HG02981 (cell line): ENCODE data around the gene WDR45B.
"Not testable (repeated sequence)": the region's sequence is repeated elsewhere in the genome, so short reads cannot be mapped to it uniquely, and the experiment has no call there.

Source experiments
- ATAC-seq: cut with Tn5 transposase; IDR thresholded peaks from one replicate; pipeline ENCODE4 v1.9.1; 2021; ENCODE audit warnings: mild to moderate bottlenecking, moderate library complexity; ENCODE audit not compliant: unreplicated experiment

The WDR45B gene

DNA sequence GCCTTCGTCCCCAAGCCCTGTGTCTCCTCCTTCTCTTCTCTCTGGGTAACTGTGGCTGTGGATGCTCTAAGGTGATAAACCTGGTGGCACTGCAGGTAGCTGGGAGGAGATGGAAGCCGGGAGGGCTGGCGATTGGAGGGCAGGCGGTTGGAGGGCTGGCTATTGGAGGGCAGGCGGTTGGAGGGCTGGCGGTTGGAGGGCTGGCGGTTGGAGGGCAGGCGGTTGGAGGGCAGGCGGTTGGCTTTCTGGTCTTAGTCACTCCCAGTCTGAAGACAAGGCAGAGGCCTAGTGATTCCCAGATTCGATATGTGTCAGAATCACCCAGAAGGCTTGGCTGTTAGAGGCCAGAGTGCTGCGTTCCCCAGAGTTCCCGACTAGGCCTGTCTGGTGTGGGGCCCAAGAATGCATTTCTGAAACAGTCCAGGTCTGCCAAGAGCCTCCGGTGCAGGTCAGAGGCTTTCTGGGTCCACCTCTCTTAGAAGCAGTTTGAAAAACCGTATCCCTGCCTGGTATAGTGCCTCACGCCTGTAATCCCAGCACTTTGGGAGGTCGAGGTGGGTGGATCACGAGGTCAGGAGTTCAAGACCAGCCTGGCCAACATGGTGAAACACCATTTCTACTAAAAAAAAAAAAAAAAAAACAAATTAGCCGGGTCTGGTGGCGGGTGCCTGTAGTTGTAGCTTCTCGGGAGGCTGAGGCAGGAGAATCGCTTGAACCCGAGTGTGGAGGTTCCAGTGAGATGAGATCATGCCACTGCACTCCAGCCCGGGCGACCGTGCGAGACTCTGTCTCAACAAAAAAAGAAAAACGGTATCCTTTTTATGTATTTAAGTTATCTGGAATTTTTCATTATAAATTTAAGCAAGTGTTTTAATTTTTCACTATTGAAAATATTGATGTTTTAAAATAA is 59.7 kb downstream of the WDR45B start:
- ATAC-seq, result no peak

DNA sequence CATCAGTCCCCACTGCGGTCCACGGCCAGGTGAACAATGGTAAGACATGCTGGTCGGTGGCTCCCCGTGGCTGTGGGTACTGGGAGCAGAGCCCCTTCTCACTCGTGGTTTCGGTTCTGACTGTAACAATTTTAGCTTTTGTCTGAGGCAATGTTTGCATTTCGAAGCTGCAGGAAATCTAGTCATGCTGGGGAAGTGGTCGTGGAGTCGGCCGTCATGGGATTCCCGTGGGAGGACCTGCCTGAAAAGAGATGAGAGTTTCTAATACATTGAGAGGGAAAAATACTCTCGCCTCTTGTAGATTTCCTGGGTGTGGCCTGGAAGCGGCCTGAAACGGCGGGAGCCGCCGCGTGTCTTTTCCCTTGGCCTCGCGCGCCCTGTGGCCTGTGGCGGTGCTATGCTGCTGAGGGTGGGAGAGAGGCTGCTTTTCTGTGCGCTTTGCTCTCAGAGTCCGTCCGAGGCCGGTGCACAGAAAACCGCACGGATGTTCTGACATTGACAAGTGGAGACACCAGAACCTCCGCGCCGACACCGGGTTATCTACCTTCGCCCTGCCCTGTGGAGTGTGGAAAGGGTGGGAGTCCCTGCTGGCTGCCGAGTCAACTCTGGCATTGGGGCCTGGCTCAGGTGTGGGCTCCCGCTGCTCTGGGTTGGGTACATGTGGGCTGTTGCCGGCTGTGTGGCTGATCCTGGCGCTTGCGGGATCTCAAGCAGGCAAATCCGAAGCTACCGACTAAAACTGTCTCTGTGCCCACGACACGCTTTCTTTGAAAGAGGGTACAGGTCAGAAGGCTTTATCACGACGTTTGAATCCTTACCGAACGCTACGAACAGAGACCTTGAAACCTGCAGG is 60.8 kb downstream of the WDR45B start:
- ATAC-seq, result no peak

DNA sequence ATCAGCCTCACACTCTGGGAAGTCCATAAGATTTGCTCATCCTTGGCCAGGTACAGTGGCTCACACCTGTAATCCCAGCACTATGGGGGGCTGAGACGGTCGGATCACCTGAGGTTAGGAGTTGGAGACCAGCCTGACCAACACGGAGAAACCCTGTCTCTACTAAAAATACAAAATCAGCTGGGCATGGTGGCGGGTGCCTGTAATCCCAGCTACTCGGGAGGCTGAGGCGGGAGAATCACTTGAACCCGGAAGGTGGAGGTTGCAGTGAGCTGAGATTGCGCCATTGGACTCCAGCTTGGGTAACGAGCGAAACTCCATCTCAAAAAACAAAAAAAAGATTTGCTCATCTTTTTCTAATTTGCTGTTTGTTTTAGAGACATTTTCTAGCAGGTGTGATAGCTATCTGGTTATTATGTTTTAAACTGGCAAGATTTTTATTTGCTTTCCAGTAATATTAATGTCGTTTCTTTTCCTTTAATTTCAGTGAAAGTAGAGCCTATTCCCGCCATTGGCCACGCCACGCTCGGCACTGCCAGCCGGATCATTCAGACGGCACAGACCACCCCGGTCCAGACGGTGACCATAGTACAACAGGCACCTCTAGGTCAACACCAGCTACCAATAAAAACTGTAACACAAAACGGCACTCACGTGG is 61.5 kb downstream of the WDR45B start:
- no peak for ATAC-seq

DNA sequence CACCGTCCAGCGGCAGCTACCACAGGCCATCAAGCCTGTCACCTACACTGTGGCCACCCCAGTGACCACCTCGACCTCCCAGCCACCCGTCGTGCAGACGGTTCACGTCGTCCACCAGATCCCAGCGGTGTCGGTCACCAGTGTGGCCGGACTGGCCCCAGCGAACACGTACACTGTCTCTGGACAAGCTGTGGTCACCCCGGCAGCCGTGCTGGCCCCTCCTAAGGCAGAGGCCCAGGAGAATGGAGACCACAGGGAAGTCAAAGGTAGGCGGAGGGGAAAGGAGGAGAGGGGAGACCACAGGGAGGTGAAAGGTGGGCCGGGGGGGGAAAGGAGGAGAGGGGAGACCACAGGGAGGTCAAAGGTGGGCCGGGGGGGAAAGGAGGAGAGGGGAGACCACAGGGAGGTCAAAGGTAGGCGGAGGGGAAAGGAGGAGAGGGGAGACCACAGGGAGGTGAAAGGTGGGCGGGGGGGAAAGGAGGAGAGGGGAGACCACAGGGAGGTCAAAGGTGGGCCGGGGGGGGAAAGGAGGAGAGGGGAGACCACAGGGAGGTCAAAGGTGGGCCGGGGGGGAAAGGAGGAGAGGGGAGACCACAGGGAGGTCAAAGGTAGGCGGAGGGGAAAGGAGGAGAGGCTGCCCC is 62.2 kb downstream of the WDR45B start:
- not testable (repeated sequence) for ATAC-seq

DNA sequence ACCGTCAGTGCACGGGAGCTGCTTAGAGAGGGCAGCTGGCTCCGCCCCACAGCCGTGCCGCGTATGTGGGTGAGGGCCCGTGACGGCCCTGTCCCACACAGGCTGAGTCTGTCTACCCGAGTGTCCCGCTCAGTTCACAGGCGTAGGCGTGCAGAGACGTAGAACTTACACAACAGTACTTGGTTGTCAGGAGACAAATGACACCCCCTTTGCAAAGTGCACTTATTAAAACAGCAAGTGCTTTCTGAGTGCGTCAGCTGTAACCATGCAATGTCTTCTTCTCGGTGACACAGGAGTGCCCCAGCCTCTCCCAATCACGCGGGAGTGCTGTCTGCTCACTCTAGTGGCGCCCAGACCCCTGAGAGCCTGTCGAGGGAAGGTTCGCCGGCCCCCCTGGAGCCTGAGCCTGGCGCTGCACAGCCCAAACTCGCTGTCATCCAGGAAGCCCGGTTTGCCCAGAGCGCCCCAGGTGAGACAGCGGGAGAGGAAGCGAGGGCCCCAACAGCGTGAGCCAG is 64.5 kb downstream of the WDR45B start:
- no peak for ATAC-seq

DNA sequence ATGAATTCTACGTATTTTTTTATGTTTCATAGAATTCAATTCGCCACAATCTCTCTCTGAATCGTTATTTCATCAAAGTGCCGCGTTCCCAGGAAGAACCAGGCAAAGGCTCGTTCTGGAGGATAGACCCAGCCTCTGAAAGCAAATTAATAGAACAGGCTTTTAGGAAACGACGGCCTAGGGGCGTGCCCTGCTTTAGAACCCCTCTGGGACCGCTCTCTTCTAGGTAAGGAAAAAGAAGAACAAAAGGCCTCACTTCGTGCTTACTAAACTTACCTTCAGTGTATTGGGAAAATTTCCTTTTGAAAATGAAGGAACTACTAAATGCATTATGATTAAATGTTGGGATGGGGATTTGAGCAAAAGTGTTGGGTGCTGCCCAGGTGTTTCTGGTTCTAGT is 65.5 kb downstream of the WDR45B start:
- no peak for ATAC-seq

DNA sequence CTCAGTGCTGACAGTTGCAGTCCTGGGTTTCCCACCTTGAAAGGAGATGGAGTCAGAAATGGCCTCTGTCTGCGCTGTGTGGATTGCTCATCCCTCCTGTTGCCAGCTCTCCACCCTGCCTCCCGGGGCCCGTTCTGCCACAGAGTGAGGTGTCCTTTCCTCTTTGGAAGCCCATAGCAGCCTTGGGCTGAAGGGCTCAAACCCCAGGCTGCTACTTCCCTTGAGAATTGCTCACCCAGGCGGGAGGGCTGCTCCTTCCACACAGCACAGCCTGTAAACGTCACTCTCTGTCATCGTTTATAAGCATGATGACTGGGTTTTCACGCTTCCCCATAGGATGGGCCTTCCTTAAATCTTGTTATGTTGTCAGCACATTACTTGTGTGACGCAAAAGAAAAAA is 66.0 kb downstream of the WDR45B start:
- no peak for ATAC-seq

DNA sequence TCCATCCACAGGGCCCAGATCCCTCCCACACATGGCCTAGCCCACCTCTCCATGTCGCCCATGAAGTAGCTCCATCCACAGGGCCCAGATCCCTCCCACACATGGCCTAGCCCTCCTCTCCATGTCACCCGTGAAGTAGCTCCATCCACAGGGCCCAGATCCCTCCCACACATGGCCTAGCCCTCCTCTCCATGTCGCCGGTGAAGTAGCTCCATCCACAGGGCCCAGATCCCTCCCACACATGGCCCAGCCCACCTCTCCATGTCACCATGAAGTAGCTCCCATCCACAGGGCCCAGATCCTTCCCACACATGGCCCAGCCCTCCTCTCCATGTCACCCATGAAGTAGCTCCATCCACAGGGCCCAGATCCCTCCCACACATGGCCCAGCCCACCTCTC is 68.3 kb downstream of the WDR45B start:
- not testable (repeated sequence) for ATAC-seq

DNA sequence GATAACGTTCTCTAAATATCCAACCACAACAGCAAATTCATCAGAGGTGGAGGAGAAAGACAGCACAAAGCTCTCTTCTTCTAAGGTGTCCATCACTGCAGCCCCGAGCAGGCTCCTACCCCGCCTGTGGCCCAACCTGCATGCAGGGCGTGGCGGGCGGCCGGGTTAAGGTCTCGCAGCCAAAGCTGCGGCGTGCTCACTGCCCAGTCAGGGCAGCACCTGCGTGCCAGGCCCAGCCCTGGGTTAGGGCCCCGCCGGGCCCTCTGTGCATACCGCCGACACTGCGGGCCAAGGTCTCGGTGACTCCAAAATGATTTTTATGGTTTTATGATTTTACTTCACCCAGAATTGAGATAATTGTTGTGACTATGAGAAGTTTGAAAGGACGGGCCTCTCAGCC is 70.9 kb downstream of the WDR45B start:
- no peak for ATAC-seq

DNA sequence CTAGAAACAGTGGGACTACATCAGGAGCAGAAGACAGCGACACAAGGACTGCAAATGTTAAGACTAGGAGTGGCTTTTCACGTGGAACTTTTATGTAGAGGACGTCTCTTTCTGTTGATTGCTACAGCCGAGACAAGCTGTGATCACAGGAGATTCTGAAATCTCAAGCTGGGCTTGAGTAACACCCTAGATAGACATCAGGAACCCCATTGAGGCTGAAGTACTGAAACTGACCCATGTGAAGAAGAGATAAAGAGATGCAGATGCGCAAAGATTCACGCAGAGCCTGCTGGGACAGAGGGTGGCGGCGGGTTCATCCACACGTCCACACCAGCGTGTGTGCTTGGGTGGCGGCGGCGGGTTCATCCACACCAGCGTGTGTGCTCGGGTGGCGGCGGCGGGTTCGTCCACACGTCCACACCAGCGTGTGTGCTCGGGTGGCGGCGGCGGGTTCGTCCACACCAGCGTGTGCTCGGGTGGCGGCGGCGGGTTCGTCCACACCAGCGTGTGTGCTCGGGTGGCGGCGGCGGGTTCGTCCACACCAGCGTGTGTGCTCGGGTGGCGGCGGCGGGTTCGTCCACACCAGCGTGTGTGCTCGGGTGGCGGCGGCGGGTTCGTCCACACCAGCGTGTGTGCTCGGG is 72.5 kb downstream of the WDR45B start:
- ATAC-seq, result not testable (repeated sequence)

DNA sequence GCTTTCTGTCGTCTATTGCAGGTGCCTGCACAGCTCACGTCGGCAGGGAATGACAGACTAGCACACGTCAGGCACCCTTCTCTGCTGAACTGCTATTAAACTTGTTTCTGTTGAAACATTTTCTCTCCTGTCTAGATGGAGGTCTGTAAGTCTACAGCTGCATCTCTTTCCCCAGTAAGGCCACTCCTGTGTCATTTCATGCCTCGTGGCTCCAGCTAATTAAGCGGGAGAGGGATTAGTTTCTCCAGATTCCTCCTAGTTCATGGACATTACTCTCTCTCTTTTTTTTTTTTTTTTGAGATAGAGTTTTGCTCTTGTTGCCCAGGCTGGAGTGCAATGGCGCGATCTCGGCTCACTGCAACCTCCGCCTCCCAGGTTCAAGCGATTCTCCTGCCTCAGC is 74.2 kb downstream of the WDR45B start:
- ATAC-seq, result no peak

DNA sequence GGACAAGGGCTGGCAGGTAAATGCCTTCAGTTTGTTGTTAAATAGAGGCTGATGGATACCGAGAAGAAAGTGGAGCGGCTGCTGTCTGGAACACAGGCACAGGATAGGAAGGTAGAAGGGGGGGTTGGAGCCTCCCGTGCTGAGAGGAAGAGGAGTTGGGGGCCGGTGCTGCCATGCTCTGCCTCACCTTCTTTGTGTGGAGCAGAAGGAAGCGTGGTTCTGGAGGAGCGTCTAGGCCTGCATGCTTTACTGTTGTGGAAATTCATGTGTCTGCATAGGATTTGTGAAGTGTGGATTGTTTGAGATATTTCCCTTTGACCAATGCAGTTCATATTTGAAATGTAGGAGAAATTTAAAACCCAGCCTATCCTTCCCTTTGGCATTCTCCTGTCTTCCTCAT is 76.4 kb downstream of the WDR45B start:
- ATAC-seq, result no peak

DNA sequence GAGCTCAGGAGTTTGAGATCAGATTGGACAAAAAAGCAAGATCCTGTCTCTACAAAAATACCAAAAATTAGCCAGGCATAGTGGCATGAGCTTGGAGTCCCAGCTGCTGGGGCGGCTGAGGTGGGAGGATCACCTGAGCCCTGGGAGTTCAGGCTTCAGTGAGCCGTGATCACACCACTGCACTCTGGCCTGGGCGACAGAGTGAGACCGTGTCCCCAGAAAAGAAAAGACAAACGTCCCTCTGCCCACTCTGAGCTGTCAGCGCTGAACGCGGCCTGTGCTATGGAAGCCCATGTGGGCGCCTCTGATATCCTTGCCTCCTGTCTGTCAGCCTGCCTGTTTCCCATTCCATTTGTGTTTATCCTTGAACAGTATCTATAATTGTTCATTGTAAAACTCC is 78.0 kb downstream of the WDR45B start:
- ATAC-seq, result no peak

DNA sequence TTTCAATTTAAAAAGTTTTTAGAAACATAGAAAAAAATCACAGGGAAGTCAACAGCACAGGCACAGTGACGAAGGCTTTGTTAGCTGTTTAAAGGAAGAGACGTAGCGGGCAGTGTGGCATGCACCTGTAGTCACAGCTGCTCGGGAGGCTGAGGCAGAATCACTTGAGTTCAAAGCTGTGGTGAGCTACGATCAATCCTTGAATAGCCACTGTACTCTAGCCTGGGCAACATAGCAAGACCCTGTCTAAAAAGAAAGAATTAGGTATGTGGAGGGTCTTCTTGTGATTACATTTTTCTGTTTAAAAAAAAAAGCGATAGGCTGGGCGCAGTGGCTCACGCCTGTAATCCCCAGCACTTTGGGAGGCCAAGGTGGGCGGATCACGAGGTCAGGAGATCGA is 78.6 kb downstream of the WDR45B start:
- no peak for ATAC-seq

DNA sequence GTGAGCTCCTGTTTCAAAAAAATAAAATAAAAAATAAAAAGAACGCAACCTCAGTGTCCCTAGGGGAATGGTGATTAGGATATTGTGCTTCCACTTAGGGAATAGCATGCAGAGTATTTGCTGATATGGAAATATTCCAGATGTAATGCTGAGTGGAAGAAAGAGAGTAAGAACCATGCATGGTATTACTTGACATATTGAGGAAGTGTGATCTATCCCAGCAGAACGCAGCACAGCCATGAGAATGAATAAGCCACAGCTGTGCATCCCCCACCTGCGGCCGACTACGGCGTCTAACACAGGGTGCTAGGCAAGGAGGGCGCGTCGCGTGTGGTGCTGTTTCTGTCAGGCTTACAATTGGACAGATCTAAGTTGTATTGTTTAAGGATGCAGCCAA is 79.2 kb downstream of the WDR45B start:
- ATAC-seq, result no peak

DNA sequence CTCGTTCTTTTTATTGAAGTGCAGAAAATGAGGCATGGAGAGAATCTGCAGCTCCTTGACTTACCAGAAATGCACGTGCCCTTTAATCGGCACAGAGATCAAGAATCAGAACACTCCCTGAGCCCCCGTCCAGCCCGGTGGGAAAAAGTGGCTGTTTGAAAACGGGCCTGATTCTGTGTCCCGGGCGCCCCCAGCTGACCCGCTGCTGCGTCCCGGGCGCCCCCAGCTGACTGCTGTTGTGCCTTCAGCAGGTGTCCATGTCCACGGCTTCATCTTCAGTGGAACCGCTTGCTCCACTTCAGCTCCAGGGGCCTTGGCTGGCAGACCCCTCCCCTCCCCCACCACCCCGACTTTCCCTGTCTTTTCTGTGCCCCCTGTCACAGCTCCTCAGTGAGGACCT is 81.0 kb downstream of the WDR45B start:
- ATAC-seq, result no peak

DNA sequence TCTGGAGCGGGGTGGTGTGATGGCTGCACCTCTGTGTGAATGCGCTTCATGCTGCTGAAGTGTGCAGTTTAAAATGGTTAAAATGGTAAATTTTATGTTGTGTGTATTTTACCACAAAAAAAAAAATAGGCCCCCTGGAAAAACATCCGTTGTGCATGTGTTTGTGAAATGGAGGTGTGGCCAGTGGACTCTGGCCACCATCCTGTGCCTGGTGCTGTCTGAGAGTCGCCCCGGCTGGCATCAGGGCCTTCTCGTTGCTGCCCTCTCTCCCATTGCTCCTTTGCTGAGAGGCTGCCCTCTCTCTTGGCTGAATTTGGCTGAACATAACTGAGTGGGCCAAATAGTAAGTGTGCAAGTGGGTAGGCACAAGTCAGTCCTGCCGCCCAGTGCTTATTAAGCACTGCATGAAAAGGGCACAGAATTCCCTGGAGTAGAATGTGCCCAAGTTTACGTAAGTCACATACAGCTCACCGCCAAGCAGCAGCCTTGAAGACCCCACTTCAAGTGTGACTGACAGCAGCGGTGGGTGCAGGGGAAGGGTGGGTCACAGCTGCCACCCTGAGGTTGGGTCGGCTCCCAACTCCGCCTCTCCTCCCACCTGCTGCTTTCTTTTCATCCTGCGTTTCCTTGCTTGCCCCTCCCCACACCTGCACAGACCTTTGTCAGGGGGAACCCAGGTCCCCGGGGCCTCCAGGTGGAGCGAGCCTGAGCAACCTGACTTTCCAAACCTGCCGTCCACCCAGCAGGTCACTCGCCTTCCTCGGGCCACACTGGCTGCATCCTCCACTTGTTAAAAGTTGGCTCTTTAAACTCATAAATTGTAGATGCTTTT is 81.9 kb downstream of the WDR45B start:
- no peak for ATAC-seq

DNA sequence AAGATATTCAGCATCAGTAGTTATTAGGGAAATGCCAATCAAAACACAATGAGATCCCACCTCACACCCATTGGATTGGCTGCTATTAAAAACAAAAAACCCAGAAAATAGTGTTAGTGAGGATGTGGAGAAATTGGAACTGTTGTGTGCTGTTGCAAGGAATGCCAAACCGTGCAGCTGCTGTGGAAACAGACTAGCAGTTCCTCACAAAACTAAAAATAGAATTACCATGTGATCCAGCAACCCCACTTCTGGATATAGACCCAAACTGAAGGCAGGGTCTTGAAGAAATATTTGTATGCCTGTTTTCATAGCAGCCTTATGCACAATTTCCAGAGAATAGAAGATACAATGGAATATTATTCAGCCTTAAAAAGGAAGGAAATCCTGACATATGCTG is 82.7 kb downstream of the WDR45B start:
- no peak for ATAC-seq
